ENCODE results near the gene POC1B.

- TF ChIP-seq CTCF (IDR thresholded peaks at IDR 0.05; ENCODE audit: low read depth, low read length, missing input control) (no peak), YY1 (IDR thresholded peaks at IDR 0.05) (no peak), REST (IDR thresholded peaks at IDR 0.05) (no peak), RAD21 (IDR thresholded peaks at IDR 0.05) (no peak), JUND (IDR thresholded peaks at IDR 0.05) (no peak), SP1 (IDR thresholded peaks at IDR 0.05) (no peak), TAF1 (conservative IDR thresholded peaks at IDR 0.05) (no peak), GABPA (IDR thresholded peaks at IDR 0.05 in 1 of 2, conservative IDR thresholded peaks at IDR 0.05 in 1 of 2) (no peak), EGR1 (IDR thresholded peaks at IDR 0.05; ENCODE audit: low read depth in 2 of 2) (no peak), HNF4G (IDR thresholded peaks at IDR 0.05) (no peak)
- TF ChIP-seq, protein P1, sequence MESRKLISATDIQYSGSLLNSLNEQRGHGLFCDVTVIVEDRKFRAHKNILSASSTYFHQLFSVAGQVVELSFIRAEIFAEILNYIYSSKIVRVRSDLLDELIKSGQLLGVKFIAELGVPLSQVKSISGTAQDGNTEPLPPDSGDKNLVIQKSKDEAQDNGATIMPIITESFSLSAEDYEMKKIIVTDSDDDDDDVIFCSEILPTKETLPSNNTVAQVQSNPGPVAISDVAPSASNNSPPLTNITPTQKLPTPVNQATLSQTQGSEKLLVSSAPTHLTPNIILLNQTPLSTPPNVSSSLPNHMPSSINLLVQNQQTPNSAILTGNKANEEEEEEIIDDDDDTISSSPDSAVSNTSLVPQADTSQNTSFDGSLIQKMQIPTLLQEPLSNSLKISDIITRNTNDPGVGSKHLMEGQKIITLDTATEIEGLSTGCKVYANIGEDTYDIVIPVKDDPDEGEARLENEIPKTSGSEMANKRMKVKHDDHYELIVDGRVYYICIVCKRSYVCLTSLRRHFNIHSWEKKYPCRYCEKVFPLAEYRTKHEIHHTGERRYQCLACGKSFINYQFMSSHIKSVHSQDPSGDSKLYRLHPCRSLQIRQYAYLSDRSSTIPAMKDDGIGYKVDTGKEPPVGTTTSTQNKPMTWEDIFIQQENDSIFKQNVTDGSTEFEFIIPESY (IDR thresholded peaks at IDR 0.05) = no peak
- TF ChIP-seq, protein P2, sequence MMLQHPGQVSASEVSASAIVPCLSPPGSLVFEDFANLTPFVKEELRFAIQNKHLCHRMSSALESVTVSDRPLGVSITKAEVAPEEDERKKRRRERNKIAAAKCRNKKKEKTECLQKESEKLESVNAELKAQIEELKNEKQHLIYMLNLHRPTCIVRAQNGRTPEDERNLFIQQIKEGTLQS (IDR thresholded peaks at IDR 0.05) = no peak
- TF ChIP-seq, protein P3, sequence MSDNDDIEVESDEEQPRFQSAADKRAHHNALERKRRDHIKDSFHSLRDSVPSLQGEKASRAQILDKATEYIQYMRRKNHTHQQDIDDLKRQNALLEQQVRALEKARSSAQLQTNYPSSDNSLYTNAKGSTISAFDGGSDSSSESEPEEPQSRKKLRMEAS (IDR thresholded peaks at IDR 0.05) = no peak
Measured at GRCh38 chr12:89476232-89476631, 49.6 kb downstream of the POC1B start.
